ENCODE measurements around the gene TRH. TPM values are rescaled to one million over a fixed set of nuclear protein-coding genes. Genes with fewer than 3 reads are reported as not detected.

TRH gene
- total RNA-seq, 1 experiment from 2014 or later: not detected

DNA sequence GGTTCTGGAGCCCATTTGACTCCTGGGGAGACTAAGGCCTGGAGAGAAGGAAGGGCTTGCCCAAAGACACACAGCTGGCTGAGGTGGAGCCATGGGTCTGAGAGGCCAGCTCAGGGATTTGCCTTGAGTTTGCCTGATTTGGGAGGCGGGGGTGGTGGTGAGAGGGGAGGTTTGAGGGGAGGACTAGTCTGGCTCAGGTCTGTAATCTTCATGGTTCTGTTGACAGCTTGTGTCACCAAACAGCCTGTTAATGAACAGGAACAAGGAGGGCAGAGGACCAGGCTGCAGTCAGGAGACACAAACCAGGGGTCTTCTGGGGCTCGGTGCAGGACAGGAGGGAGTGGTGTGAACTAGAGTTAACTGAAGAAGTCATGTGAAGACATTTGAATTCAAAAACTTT lies 3.6 kb downstream of the TRH start:
- Histone ChIP-seq H3K4me1 (ENCODE audit: insufficient read depth, low read length, poor library complexity, severe bottlenecking) (peaks cover 5% of the 10 kb centered on the region), H3K9me3 (ENCODE audit: low read depth, low read length, poor library complexity, severe bottlenecking) (no peaks in the 10 kb centered on the region), H3K36me3 (ENCODE audit: insufficient read depth, low read length, poor library complexity, severe bottlenecking) (no peaks in the 10 kb centered on the region), H3K4me3 (ENCODE audit: low read depth, low read length, poor library complexity, severe bottlenecking) (no peak overlapping the region), H3K27ac (ENCODE audit: low read depth, low read length, poor library complexity, severe bottlenecking) (no peak overlapping the region), H3K27me3 (replicated peaks; ENCODE audit: insufficient read depth, low read depth, low read length, poor library complexity) (peaks cover 86% of the 10 kb centered on the region)
- CTCF ChIA-PET: no interaction called here
- intact Hi-C loops (cut with micrococcal nuclease; ENCODE audit: unreplicated experiment): no loop called here
- BruUV-seq (replicated peaks): no TSS peak
- no peak for TF ChIP-seq EZH2 (IDR thresholded peaks at IDR 0.05; ENCODE audit: borderline replicate concordance, low read depth, low read length, poor library complexity, severe bottlenecking)
- TF ChIP-seq, protein P1, sequence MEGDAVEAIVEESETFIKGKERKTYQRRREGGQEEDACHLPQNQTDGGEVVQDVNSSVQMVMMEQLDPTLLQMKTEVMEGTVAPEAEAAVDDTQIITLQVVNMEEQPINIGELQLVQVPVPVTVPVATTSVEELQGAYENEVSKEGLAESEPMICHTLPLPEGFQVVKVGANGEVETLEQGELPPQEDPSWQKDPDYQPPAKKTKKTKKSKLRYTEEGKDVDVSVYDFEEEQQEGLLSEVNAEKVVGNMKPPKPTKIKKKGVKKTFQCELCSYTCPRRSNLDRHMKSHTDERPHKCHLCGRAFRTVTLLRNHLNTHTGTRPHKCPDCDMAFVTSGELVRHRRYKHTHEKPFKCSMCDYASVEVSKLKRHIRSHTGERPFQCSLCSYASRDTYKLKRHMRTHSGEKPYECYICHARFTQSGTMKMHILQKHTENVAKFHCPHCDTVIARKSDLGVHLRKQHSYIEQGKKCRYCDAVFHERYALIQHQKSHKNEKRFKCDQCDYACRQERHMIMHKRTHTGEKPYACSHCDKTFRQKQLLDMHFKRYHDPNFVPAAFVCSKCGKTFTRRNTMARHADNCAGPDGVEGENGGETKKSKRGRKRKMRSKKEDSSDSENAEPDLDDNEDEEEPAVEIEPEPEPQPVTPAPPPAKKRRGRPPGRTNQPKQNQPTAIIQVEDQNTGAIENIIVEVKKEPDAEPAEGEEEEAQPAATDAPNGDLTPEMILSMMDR (conservative IDR thresholded peaks at IDR 0.05; ENCODE audit: low read depth, low read length): no peak
- DNase-seq (ENCODE audit: low spot score): no peak
- POLR2A ChIA-PET (ENCODE audit: low non-redundant PET): no interaction called here

DNA sequence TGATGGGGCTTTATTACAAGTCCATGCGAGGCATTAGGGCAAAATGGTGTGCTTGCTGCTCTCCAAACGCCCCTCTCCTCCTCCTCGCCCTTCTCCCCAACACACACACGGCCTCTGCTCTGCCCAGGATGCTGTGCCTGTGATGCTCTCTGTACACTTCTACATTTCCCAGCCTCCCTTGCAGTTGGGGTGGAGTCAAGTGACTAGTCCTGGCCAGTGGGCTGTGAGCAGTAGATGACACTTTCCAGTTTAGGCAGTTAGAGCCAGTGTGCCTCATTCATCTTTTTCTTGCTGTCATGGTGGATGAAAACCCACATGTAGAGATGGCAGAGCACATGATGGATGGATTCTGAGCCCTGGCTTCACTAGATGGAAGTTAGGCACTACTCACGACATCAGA lies 5.4 kb downstream of the TRH start:
- H3K27ac ChIP-seq (ENCODE audit: low read depth, low read length, poor library complexity, severe bottlenecking): no peak overlapping the region
- no peak for DNase-seq (ENCODE audit: low spot score)
- H3K9me3 ChIP-seq (ENCODE audit: low read depth, low read length, poor library complexity, severe bottlenecking): no peaks in the 10 kb centered on the region
- ChIA-PET POLR2A (ENCODE audit: low non-redundant PET) (no interaction called here), CTCF (no interaction called here)
- peaks cover 68% of the 10 kb centered on the region for H3K27me3 ChIP-seq (replicated peaks; ENCODE audit: insufficient read depth, low read depth, low read length, poor library complexity)
- no peaks in the 10 kb centered on the region for H3K36me3 ChIP-seq (ENCODE audit: insufficient read depth, low read length, poor library complexity, severe bottlenecking)
- H3K4me3 ChIP-seq (ENCODE audit: low read depth, low read length, poor library complexity, severe bottlenecking): no peak overlapping the region
- intact Hi-C loops (cut with micrococcal nuclease; ENCODE audit: unreplicated experiment): no loop called here
- TF ChIP-seq, protein P1 (conservative IDR thresholded peaks at IDR 0.05; ENCODE audit: low read depth, low read length): no peak
- no peak for TF ChIP-seq EZH2 (IDR thresholded peaks at IDR 0.05; ENCODE audit: borderline replicate concordance, low read depth, low read length, poor library complexity, severe bottlenecking)
- no TSS peak for BruUV-seq (replicated peaks)
- H3K4me1 ChIP-seq (ENCODE audit: insufficient read depth, low read length, poor library complexity, severe bottlenecking): peaks cover 5% of the 10 kb centered on the region

DNA sequence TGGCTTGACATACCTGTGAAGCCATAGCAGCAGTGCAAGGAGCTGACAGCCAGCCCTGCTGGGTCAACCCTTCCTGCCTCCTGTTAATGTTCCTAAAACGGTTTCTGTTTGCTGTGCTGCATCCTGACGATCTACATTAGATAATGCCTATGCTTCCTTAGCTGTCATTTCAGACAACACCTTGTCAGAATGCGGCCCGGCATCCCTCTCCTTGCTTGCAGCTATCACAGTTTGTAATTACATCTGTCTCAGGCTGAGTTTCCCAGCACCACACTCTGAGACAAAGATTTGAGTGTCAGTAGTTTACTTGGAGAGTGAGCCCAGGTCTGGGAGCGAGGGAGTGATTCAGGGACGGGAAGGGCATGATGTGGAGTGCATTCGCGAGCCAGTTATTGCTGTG lies 9.0 kb downstream of the TRH start:
- H3K4me3 ChIP-seq (ENCODE audit: low read depth, low read length, poor library complexity, severe bottlenecking): no peak overlapping the region
- POLR2A ChIA-PET (ENCODE audit: low non-redundant PET): no interaction called here
- TF ChIP-seq EZH2 (IDR thresholded peaks at IDR 0.05; ENCODE audit: borderline replicate concordance, low read depth, low read length, poor library complexity, severe bottlenecking): no peak
- TF ChIP-seq, protein P1 (conservative IDR thresholded peaks at IDR 0.05; ENCODE audit: low read depth, low read length): no peak
- no peaks in the 10 kb centered on the region for H3K4me1 ChIP-seq (ENCODE audit: insufficient read depth, low read length, poor library complexity, severe bottlenecking)
- no TSS peak for BruUV-seq (replicated peaks)
- no peaks in the 10 kb centered on the region for H3K36me3 ChIP-seq (ENCODE audit: insufficient read depth, low read length, poor library complexity, severe bottlenecking)
- CTCF ChIA-PET: no interaction called here
- no peak for DNase-seq (ENCODE audit: low spot score)
- no peak overlapping the region for H3K27ac ChIP-seq (ENCODE audit: low read depth, low read length, poor library complexity, severe bottlenecking)
- intact Hi-C loops (cut with micrococcal nuclease; ENCODE audit: unreplicated experiment): no loop called here
- no peaks in the 10 kb centered on the region for H3K9me3 ChIP-seq (ENCODE audit: low read depth, low read length, poor library complexity, severe bottlenecking)
- peaks cover 31% of the 10 kb centered on the region for H3K27me3 ChIP-seq (replicated peaks; ENCODE audit: insufficient read depth, low read depth, low read length, poor library complexity)

Data from A673 (cell line).